Erythroblast (primary cell): ENCODE measurements around the gene RASAL3.

Experiments used
- GATA1 ChIP-seq: IDR thresholded peaks from 2 replicates; pipeline ENCODE4 v1.6.1; 2011; ENCODE audit warnings: low read depth, mild to moderate bottlenecking, control low read depth, low read length, moderate library complexity
- POLR2A ChIP-seq: IDR thresholded peaks from 2 replicates; pipeline ENCODE4 v1.6.1; 2011; ENCODE audit warnings: mild to moderate bottlenecking, low read length

GRCh38 chr19:15442142-15442920 is 22.0 kb downstream of the RASAL3 start:
- TF ChIP-seq POLR2A (no peak), GATA1 (no peak)
